Measurements from ENCODE around the gene SLC38A1. TPM values are rescaled to one million over a fixed set of nuclear protein-coding genes. Genes with fewer than 3 reads are reported as not detected.

The SLC38A1 gene
- total RNA-seq, 1 experiment from 2014 or later: 107 TPM

DNA sequence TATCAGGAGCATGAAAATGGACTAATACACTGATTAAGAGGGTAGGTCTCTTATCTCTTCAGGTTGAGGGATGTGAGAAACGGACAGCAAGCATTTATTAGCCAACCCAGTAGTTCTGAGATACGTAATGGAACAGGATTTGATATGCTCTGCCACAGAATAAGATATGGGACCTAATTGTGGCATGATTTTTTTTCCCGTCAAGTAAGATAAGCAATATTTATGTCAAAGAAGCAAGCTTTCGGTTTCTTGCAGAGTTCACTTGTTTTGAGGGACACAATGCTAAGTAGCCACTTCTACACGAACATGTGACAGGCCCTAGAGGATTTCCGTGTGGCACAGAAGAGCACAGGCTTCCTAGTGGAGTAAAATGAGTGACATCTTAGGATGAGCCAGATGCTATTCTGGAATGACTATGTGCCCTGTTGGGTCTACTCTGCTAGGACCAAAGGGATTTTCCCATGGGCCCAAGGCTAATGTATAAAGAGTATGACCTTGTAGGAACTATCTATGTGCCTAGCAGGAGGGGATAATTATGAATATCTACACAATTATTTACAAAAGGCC lies 57.9 kb downstream of the SLC38A1 start:
- H3K27me3 ChIP-seq (ENCODE audit: low read length): no peaks in the 10 kb centered on the region
- peak overlapping the region; percentile 61; the same call in 1 of the 2 replicates for H3K4me2 ChIP-seq (ENCODE audit: low read length)
- no peaks in the 10 kb centered on the region for H3K9me3 ChIP-seq (ENCODE audit: low read length)
- H3K79me2 ChIP-seq (ENCODE audit: low read length): peaks cover 57% of the 10 kb centered on the region
- H3K9me2 ChIP-seq (replicated peaks; ENCODE audit: low read length): no peaks in the 10 kb centered on the region
- ChIA-PET CTCF (no interaction called here), POLR2A (ENCODE audit: unreplicated experiment) (no interaction called here)
- H2AFZ ChIP-seq (ENCODE audit: low read length): no peak overlapping the region
- DNase-seq: no peak
- H3K27ac ChIP-seq (ENCODE audit: low read length): peak overlapping the region; percentile 90
- no peak for TF ChIP-seq EZH2phosphoT487 (IDR thresholded peaks at IDR 0.05; ENCODE audit: borderline replicate concordance, low read length)
- TF ChIP-seq EZH2 (IDR thresholded peaks at IDR 0.05; ENCODE audit: low read length, unreplicated experiment): no peak
- TF ChIP-seq, protein P1, sequence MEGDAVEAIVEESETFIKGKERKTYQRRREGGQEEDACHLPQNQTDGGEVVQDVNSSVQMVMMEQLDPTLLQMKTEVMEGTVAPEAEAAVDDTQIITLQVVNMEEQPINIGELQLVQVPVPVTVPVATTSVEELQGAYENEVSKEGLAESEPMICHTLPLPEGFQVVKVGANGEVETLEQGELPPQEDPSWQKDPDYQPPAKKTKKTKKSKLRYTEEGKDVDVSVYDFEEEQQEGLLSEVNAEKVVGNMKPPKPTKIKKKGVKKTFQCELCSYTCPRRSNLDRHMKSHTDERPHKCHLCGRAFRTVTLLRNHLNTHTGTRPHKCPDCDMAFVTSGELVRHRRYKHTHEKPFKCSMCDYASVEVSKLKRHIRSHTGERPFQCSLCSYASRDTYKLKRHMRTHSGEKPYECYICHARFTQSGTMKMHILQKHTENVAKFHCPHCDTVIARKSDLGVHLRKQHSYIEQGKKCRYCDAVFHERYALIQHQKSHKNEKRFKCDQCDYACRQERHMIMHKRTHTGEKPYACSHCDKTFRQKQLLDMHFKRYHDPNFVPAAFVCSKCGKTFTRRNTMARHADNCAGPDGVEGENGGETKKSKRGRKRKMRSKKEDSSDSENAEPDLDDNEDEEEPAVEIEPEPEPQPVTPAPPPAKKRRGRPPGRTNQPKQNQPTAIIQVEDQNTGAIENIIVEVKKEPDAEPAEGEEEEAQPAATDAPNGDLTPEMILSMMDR (conservative IDR thresholded peaks at IDR 0.05; ENCODE audit: low read depth, low read length): no peak
- H3K4me1 ChIP-seq (ENCODE audit: insufficient read depth, low read length): peaks cover 35% of the 10 kb centered on the region
- no peak overlapping the region for H3K9ac ChIP-seq (ENCODE audit: low read length)
- no peak for ATAC-seq
- H3K4me3 ChIP-seq (ENCODE audit: low read length): no peak overlapping the region
- peaks cover 8% of the 10 kb centered on the region for H3F3A ChIP-seq (ENCODE audit: low read length, unreplicated experiment)
- intact Hi-C loops (cut with micrococcal nuclease): no loop called here
- no TSS peak for BruUV-seq (replicated peaks)
- H4K20me1 ChIP-seq (ENCODE audit: low read length): peaks cover 18% of the 10 kb centered on the region
- peaks cover 56% of the 10 kb centered on the region for H3K36me3 ChIP-seq (ENCODE audit: low read depth, low read length)

DNA sequence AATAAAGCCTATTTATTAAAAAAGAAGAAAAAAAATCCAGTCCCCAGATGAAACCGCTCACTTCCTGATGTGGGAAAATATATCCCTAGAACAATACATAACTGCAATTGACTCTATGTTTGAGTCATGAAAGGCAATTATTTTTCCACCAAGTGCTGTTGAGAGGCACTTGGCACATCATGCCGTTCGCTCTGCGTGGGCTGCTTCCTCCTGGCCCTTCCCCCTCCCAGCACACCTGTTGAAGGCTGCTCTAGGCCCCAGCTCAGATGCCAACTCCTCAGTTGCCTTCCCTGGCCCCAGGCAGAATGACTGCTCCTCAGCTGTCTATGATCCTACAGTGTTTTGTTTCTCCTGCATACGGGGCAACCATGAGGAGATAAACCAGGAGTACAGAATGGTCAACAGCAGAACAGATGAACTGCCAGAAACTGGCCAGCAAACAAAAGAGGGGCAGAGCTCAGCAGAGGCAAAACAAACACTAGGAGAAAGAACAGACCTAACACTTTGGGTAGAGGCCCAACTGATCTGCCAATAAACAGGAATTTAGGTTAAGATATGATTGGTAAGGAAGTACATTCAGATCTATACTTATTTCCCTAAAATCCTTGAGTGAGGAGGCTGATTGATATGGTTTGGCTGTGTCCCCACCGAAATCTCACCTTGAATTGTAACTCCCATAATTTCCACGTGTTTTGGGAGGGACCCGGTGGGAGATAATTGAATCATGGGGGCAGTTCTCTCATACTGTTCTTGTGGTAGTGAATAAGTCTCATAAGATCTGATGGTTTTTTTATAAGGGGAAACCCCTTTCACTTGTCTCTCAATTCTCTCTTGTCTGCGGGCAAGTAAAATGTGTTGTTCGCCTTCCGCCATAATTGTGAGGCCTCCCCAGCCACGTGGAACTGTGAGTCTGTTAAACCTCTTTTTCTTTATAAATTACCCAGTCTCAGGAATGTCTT lies 58.6 kb downstream of the SLC38A1 start:
- POLR2A ChIA-PET (ENCODE audit: unreplicated experiment): no interaction called here
- Histone ChIP-seq H3K36me3 (ENCODE audit: low read depth, low read length) (peaks cover 64% of the 10 kb centered on the region), H3K27ac (ENCODE audit: low read length) (peak overlapping the region; percentile 90)

DNA sequence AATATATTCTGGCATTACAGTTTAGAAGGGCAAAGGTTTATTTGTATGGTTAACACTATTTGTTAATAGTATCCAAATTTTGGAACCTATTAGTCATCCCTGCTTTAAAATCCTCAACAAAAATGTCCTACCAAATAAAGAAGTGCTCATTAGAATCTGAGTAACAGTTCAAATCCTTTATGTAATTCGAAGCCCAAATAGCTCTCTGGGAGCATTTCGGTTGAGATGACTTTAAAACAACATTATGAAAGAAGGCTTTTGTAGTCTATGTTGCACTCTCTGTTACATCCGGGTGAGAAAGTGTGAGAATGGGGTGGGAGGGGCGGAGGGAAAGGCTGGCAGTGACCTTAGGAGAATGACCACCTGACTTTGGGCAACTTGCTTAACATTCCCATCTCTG lies 59.7 kb downstream of the SLC38A1 start:
- intact Hi-C loops (cut with micrococcal nuclease): loop anchor here (5.0 kb wide), 1 partner anchor 58 kb away; the partner anchor contains the start of gene SLC38A1
- no TSS peak for BruUV-seq (replicated peaks)
- Histone ChIP-seq H3K27ac (ENCODE audit: low read length) (peak overlapping the region; percentile 90), H3K36me3 (ENCODE audit: low read depth, low read length) (peaks cover 65% of the 10 kb centered on the region), H3K4me3 (ENCODE audit: low read length) (no peak overlapping the region), H3K4me2 (ENCODE audit: low read length) (peak overlapping the region; percentile 61), H3K79me2 (ENCODE audit: low read length) (peaks cover 44% of the 10 kb centered on the region), H3K4me1 (ENCODE audit: insufficient read depth, low read length) (peaks cover 35% of the 10 kb centered on the region), H3K27me3 (ENCODE audit: low read length) (no peaks in the 10 kb centered on the region), H4K20me1 (ENCODE audit: low read length) (peaks cover 13% of the 10 kb centered on the region), H3K9me3 (ENCODE audit: low read length) (no peaks in the 10 kb centered on the region), H3K9me2 (replicated peaks; ENCODE audit: low read length) (no peaks in the 10 kb centered on the region), H3F3A (ENCODE audit: low read length, unreplicated experiment) (peaks cover 8% of the 10 kb centered on the region), H3K9ac (ENCODE audit: low read length) (peak overlapping the region; percentile 51), H2AFZ (ENCODE audit: low read length) (no peak overlapping the region)
- ATAC-seq: peak; percentile 73
- CTCF ChIA-PET: interaction anchor here (0.6 kb wide), 2 partner anchors 55 to 84 kb away, joined by 3 to 4 read pairs; no protein-coding TSS in a partner anchor
- POLR2A ChIA-PET (ENCODE audit: unreplicated experiment): no interaction called here
- TF ChIP-seq EZH2 (IDR thresholded peaks at IDR 0.05; ENCODE audit: low read length, unreplicated experiment) (no peak), EZH2phosphoT487 (IDR thresholded peaks at IDR 0.05; ENCODE audit: borderline replicate concordance, low read length) (no peak)
- TF ChIP-seq, protein P1 (conservative IDR thresholded peaks at IDR 0.05; ENCODE audit: low read depth, low read length): no peak
- DNase-seq: peak; percentile 80

More for the DNA sequence above, 58.6 kb downstream of the SLC38A1 start:
- BruUV-seq (replicated peaks): no TSS peak
- TF ChIP-seq EZH2 (IDR thresholded peaks at IDR 0.05; ENCODE audit: low read length, unreplicated experiment): no peak
- Histone ChIP-seq H3K9me2 (replicated peaks; ENCODE audit: low read length) (no peaks in the 10 kb centered on the region), H2AFZ (ENCODE audit: low read length) (no peak overlapping the region), H3K4me1 (ENCODE audit: insufficient read depth, low read length) (peaks cover 35% of the 10 kb centered on the region), H3K79me2 (ENCODE audit: low read length) (peaks cover 52% of the 10 kb centered on the region), H3K4me3 (ENCODE audit: low read length) (peak overlapping the region; percentile 26; the same call in 1 of the 2 replicates), H4K20me1 (ENCODE audit: low read length) (peaks cover 18% of the 10 kb centered on the region), H3K27me3 (ENCODE audit: low read length) (no peaks in the 10 kb centered on the region), H3K9me3 (ENCODE audit: low read length) (no peaks in the 10 kb centered on the region), H3F3A (ENCODE audit: low read length, unreplicated experiment) (peaks cover 8% of the 10 kb centered on the region), H3K4me2 (ENCODE audit: low read length) (peak overlapping the region; percentile 61), H3K9ac (ENCODE audit: low read length) (peak overlapping the region; percentile 51)
- intact Hi-C loops (cut with micrococcal nuclease): loop anchor here (5.0 kb wide), 1 partner anchor 57 kb away; the partner anchor contains the start of gene SLC38A1
- peak; percentile 91 for DNase-seq
- CTCF ChIA-PET: no interaction called here
- peak; percentile 75 for ATAC-seq
